Stimulated activated CD4-positive, alpha-beta T cell treated with anti-CD3 and anti-CD28 coated beads, Interleukin-1b, Interleukin-23, amount 100 ng/mL, for 24 hours (primary cell): ENCODE data around the gene RALGPS1.

ENCODE experiments used
- DNase-seq, 4 experiments: peaks; one replicate each; pipeline ENCODE4 v3.0.0-alpha.2; 2020; ENCODE audit warnings: low read depth in 4 of 4, low spot score in 1 of 4

RALGPS1 gene

DNA sequence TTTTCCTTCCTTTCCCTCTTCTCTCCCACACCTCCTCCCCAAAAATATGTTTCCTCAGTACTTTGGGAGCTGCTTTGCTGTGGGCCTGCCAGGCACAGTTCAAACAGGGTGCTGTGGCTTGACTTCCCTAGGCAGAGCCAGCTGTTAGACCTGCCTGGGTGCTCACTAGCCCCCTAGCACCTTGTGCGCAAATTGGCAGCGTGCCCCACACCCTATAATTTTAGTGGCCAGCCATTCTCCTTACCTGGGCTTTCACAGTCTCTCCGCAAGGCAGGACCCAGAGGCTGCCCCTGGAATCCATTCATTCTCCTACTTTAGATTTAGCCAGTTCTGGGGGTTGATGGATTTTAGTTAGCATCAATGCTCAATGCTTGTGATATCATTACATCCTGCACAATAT, 135.6 kb downstream of the RALGPS1 start:
- DNase-seq: no peak

GRCh38 chr9:127050591-127051001, 136.0 kb downstream of the RALGPS1 start:
- no peak for DNase-seq

DNA sequence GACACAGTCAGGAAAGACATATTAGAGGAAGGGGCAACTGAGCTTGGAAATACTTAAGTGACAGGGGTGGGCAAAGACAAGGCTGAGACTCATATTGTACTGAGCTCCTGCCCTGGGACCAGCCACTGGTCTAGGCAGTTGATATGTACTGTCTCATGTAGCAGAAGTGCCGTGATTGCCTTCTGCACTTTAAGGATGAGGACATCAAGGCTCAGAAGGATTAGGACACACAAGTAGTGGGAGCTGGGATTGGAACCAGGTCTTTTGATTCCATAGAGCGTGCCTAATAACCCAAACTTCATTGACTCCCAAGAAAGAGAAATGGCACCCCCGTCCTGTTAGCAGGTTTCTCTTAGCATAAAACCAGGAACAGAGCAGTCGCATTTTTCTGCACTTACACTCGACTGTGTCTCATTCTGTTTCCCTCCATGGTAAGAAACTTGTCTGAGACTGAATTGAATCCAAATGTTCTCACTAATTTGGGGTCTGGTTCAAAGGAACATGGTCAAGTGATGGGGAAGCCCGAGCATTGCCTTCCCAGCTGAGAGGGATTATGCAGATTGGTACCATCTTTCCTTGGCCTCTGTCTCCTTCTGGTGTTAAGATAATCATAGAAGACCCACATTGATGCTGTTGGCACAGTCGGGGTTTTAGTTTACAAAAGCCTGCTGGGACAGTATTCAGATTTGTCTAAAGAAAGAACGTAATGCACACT, 137.5 kb downstream of the RALGPS1 start:
- DNase-seq: no peak

GRCh38 chr9:127053057-127053821, 138.7 kb downstream of the RALGPS1 start:
- no peak for DNase-seq

GRCh38 chr9:127053960-127054359, 139.4 kb downstream of the RALGPS1 start:
- DNase-seq: no peak

DNA sequence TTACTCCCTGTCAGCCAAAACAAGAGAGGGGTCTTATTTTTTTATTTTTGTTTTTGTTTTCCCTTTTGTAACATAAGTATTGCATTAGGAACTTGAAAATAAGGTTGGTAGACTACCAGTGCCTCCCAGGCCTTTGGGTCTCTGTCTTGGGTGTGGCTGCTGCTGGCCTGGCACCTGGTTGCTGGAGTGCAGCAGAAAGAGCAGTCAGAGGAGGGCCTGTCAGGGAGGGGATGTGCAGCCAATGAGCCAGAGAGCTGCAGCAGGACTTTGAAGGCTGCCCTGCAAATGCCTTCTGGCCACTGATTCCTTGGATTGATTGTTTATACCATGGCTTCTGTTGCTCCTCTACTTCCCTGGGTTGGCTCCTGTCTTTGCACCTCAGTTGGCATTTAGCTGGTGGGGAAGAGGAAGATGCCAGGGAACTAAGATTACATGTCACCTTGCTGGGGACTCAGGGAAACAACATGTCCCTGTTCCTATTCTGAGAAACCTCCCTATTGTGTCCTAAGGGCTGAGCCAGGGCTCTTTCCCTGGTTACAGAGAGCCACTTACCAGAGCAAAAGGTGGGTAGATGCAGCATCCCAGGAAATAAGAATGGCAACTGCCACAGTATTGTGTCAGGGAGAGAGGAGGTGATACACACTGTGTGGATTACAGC, 141.3 kb downstream of the RALGPS1 start:
- DNase-seq: no peak

- DNase-seq: no peak
Observed at GRCh38 chr9:127056446-127056845, 141.9 kb downstream of the RALGPS1 start.

- DNase-seq: no peak
Observed at GRCh38 chr9:127058011-127058644, 143.5 kb downstream of the RALGPS1 start.

GRCh38 chr9:127058645-127059021, 144.1 kb downstream of the RALGPS1 start:
- DNase-seq: no peak

DNA sequence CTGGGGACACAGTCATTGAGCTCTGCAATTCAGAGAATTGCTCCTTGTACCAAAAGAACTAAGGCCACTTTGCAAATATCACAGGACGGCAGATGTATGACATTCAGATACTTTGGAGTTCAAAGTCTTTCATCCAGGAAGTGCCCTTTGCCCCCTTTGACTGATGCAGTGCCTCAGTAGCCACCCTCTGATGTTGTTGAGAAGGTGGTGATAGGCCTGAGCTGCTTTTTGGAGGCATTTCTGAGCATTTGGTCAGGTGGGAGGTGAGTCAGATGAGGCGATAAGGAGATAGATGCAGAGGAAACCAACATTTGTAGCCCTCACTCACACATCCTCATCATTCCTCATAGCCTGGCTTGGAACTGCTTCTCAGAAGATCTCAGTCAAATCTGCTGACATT, 144.4 kb downstream of the RALGPS1 start:
- no peak for DNase-seq

- DNase-seq: no peak
Observed at GRCh38 chr9:127059765-127060361, 145.3 kb downstream of the RALGPS1 start.

- no peak for DNase-seq
Observed at GRCh38 chr9:127061411-127061810, 146.8 kb downstream of the RALGPS1 start.

- DNase-seq: no peak
Observed at GRCh38 chr9:127064335-127064734, 149.8 kb downstream of the RALGPS1 start.

GRCh38 chr9:127065592-127065991, 151.0 kb downstream of the RALGPS1 start:
- no peak for DNase-seq

- DNase-seq: no peak
Observed at GRCh38 chr9:127066060-127066850, 151.7 kb downstream of the RALGPS1 start.

DNA sequence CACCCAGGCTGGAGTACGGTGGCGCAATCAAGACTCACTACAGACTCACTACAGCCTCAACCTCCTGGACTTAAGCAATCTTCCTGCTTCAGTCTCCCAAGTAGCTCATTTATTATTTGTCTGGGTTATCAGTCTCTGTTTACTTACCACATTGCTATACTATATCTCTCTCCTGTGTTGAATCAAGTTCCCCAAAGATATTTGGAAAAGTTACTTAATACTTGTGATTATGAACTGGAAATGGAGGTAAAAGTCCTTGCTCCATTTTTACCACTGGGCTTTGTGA, 152.2 kb downstream of the RALGPS1 start:
- DNase-seq: no peak

DNA sequence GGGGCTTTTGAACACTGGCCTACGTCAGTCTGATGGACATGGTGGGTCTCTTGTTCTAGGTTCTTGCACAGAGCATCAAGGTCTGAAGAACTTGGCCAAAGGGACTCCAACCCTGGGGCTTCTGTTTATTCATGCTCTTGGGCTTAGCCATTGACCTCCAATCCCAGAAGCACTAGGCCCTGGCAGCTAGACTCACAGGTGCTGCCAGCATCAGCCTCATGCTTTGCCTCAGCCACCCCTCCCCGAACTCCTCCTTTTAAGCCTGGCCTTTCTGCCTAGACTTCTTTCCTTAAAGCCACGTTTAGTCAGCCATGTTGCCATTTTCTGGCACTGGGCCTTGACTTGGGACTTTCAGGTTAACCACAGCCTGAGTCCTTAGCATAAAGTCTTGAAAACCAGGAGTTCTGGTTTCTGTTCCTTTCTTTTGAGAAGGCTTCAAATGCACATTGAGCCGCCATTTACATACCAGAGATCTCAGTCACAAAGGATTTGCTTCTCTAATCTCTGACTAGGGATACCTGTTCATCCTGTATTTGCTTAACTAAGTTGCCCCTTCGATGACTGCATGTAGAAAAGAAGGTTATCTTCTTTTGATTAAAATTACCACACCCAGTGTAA, 153.1 kb downstream of the RALGPS1 start:
- DNase-seq: no peak

GRCh38 chr9:127074561-127075548, 160.3 kb downstream of the RALGPS1 start:
- no peak for DNase-seq
